Upper lobe of right lung (tissue), 1 donor: ENCODE results near the gene RSF1. TPM values are rescaled to one million over a fixed set of nuclear protein-coding genes. Genes with fewer than 3 reads are reported as not detected.

Source experiments
- ATAC-seq: fragments of 200-7000 bp; cut with Tn5 transposase; one replicate; pipeline ENCODE4 v1.9.1; 2020; ENCODE audit warnings: mild to moderate bottlenecking, moderate library complexity
- DNase-seq: peaks from one replicate; pipeline ENCODE4 v3.0.0-alpha.2; 2020
- H3K27ac ChIP-seq: fragments of 200-600 bp; one replicate; pipeline ENCODE4 v1.8.0; 2022
- H3K27me3 ChIP-seq: fragments of 200-600 bp; one replicate; pipeline ENCODE4 v1.8.0; 2022; ENCODE audit warnings: mild to moderate bottlenecking
- H3K36me3 ChIP-seq: fragments of 200-600 bp; one replicate; pipeline ENCODE4 v1.8.0; 2022
- H3K4me1 ChIP-seq: fragments of 200-600 bp; one replicate; pipeline ENCODE4 v1.8.0; 2022
- H3K4me3 ChIP-seq: fragments of 200-600 bp; one replicate; pipeline ENCODE4 v1.8.0; 2022; ENCODE audit warnings: mild to moderate bottlenecking
- H3K9me3 ChIP-seq: fragments of 200-600 bp; one replicate; pipeline ENCODE4 v1.8.0; 2022
- intact Hi-C: fragments of 100-400 bp; cut with DNase I; formaldehyde crosslinking; loops from one replicate; pipeline ENCODE4 v1.11.0; 2022
- total RNA-seq: library from RNA; stranded (reverse); fragmentation: NEBNext Ultra II Directional; extraction: Animal tissue kit (Norgen Biotek cat#: 25700); gene quantifications from one replicate; pipeline ENCODE4 v1.2.1, GENCODE V29; 2021
- TF ChIP-seq, protein P1 (sequence below): fragments of 200-600 bp; IDR thresholded peaks from one replicate; pipeline ENCODE4 v1.8.0; 2022; ENCODE audit warnings: antibody characterized with exemption
- donor health status: DM: no; HTN: yes; CAD: no; lungs with severe emphysema.

The RSF1 gene
- total RNA-seq, 1 donor from 2014 or later = 62.5 TPM

DNA sequence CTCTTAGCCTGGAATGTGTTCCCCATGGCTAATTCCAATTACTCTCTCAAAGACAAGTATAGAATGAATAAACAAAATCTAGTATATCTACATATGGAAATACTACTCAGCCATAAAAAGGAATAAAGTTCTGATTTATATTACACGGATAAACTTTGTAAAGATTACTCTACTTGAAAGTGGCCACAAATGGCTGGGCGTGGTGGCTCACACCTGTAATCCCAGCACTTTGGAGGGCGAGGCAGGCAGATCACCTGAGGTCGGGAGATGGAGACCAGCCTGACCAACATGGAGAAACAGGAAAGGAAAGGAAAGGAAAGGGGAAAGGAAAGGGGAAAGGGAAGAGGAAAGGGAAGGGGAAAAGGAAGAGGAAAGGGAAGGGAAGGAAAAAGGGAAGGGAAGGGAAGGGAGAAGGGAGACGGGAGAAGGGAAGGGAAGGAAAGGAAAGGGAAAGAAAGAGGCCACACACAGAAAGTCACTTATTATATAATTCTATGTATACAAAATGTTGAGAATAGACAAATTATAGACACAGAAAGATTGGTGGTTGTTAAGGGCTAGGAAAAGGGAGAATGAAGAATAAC lies 92.2 kb downstream of the RSF1 start:
- Histone ChIP-seq H3K4me3 (no peak overlapping the region), H3K4me1 (no peaks in the 10 kb centered on the region), H3K9me3 (peaks cover 11% of the 10 kb centered on the region), H3K27me3 (no peaks in the 10 kb centered on the region), H3K27ac (no peak overlapping the region), H3K36me3 (peaks cover 13% of the 10 kb centered on the region)
- DNase-seq (no peak), ATAC-seq (no peak)
- intact Hi-C loops = no loop called here
- TF ChIP-seq, protein P1, sequence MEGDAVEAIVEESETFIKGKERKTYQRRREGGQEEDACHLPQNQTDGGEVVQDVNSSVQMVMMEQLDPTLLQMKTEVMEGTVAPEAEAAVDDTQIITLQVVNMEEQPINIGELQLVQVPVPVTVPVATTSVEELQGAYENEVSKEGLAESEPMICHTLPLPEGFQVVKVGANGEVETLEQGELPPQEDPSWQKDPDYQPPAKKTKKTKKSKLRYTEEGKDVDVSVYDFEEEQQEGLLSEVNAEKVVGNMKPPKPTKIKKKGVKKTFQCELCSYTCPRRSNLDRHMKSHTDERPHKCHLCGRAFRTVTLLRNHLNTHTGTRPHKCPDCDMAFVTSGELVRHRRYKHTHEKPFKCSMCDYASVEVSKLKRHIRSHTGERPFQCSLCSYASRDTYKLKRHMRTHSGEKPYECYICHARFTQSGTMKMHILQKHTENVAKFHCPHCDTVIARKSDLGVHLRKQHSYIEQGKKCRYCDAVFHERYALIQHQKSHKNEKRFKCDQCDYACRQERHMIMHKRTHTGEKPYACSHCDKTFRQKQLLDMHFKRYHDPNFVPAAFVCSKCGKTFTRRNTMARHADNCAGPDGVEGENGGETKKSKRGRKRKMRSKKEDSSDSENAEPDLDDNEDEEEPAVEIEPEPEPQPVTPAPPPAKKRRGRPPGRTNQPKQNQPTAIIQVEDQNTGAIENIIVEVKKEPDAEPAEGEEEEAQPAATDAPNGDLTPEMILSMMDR = no peak

DNA sequence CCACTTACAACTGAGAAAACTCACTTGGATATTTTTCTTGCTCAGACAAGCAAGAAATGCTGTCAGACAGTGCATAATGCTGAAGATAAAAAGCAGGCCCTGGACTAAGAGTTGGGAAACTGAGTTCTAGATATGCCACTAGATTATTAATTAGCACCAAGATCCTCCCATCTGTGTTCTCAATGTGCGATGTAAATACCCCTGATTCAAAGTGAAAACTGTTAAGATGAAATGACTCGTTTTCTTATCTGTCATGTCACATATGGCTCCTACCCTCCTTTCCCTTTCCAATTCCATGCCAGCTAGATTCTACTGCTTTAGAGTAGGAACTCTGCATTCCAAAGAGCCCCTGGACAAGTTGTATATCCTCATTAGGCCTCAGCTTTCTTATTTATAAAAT lies 94.0 kb downstream of the RSF1 start:
- TF ChIP-seq, protein P1 = no peak
- ATAC-seq = no peak
- no peaks in the 10 kb centered on the region for H3K4me1 ChIP-seq
- DNase-seq = no peak
- peaks cover 19% of the 10 kb centered on the region for H3K36me3 ChIP-seq
- no peak overlapping the region for H3K27ac ChIP-seq
- intact Hi-C loops = no loop called here
- peaks cover 9% of the 10 kb centered on the region for H3K9me3 ChIP-seq
- no peaks in the 10 kb centered on the region for H3K27me3 ChIP-seq
- H3K4me3 ChIP-seq = no peak overlapping the region

DNA sequence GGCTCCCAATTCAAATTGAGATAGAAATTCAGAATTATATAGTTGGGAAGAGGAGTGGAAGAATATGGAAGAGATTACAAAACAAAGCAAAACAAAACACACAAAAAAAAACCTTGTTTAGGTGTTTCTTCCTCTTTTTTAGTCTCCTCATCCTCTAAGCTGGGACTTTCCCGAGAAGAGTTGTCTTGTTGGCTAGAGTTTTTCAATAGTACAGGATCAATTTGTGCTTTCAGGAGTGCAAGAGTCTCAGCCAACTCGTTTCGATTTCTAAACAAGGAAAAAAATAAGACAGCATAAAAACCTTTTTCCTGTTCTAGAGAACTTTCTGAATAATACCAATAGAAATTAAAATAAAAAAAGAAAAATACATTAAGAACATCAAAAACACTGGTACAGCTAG lies 95.1 kb downstream of the RSF1 start:
- H3K36me3 ChIP-seq = peaks cover 21% of the 10 kb centered on the region
- no peak for DNase-seq
- no peak for ATAC-seq
- no peak overlapping the region for H3K4me3 ChIP-seq
- no peaks in the 10 kb centered on the region for H3K4me1 ChIP-seq
- intact Hi-C loops = no loop called here
- no peaks in the 10 kb centered on the region for H3K27me3 ChIP-seq
- TF ChIP-seq, protein P1 = no peak
- H3K27ac ChIP-seq = no peak overlapping the region
- no peaks in the 10 kb centered on the region for H3K9me3 ChIP-seq

- intact Hi-C loops = no loop called here
- Histone ChIP-seq H3K36me3 (peaks cover 21% of the 10 kb centered on the region), H3K27me3 (no peaks in the 10 kb centered on the region), H3K9me3 (no peaks in the 10 kb centered on the region), H3K4me1 (no peaks in the 10 kb centered on the region), H3K4me3 (no peak overlapping the region), H3K27ac (no peak overlapping the region)
- no peak for DNase-seq
- no peak for ATAC-seq
- TF ChIP-seq, protein P1 = no peak
Observed at GRCh38 chr11:77724636-77725035, 95.9 kb downstream of the RSF1 start.

GRCh38 chr11:77723024-77723423 lies 97.5 kb downstream of the RSF1 start:
- H3K9me3 ChIP-seq = no peaks in the 10 kb centered on the region
- no peaks in the 10 kb centered on the region for H3K4me1 ChIP-seq
- ATAC-seq (no peak), DNase-seq (no peak)
- peaks cover 27% of the 10 kb centered on the region for H3K36me3 ChIP-seq
- intact Hi-C loops = no loop called here
- H3K27me3 ChIP-seq = no peaks in the 10 kb centered on the region
- H3K27ac ChIP-seq = no peak overlapping the region
- TF ChIP-seq, protein P1 = no peak
- no peak overlapping the region for H3K4me3 ChIP-seq

GRCh38 chr11:77710358-77710757 lies 110.2 kb downstream of the RSF1 start:
- H3K4me3 ChIP-seq = no peak overlapping the region
- H3K36me3 ChIP-seq = no peaks in the 10 kb centered on the region
- H3K4me1 ChIP-seq = no peaks in the 10 kb centered on the region
- TF ChIP-seq, protein P1 = no peak
- DNase-seq (no peak), ATAC-seq (no peak)
- H3K9me3 ChIP-seq = no peaks in the 10 kb centered on the region
- intact Hi-C loops = no loop called here
- no peaks in the 10 kb centered on the region for H3K27me3 ChIP-seq
- no peak overlapping the region for H3K27ac ChIP-seq
